Activated T-cell treated with anti-CD3 and anti-CD28 coated beads, Interleukin-2, amount 50 U/mL, for 72 hours (primary cell): ENCODE data around the gene MPDU1. TPM values are rescaled to one million over a fixed set of nuclear protein-coding genes. Genes with fewer than 3 reads are reported as not detected.
A peak's percentile ranks its signal among the peaks of the same experiment; 100 is the strongest.

Experiments used
- ATAC-seq, 2 donors: fragments of 150-1000 bp; cut with Tn5 transposase; replicated peaks in 1 of 2; 2 replicates each; pipeline ENCODE4 v1.10.0; 2021; ENCODE audit warnings: moderate library complexity in 2 of 2, mild to moderate bottlenecking in 1 of 2
- DNase-seq, 2 donors: peaks; one replicate each; pipeline ENCODE4 v3.0.0; 2021 to 2022; ENCODE audit warnings: mixed read lengths in 1 of 2
- H3K27ac Mint-ChIP-seq: one replicate; pipeline ENCODE4 v1.8.0; 2022; ENCODE audit warnings: mild to moderate bottlenecking, moderate library complexity, mixed read lengths
- H3K27me3 Mint-ChIP-seq: one replicate; pipeline ENCODE4 v1.8.0; 2022; ENCODE audit warnings: low read depth, mixed read lengths
- H3K36me3 Mint-ChIP-seq, 2 donors: one replicate each; pipeline ENCODE4 v1.8.0; 2022; ENCODE audit warnings: mixed read lengths in 2 of 2, mild to moderate bottlenecking in 1 of 2; ENCODE audit not compliant: insufficient read depth in 2 of 2
- H3K4me1 Mint-ChIP-seq: one replicate; pipeline ENCODE4 v1.8.0; 2022; ENCODE audit warnings: low read depth, mixed read lengths
- H3K4me3 Mint-ChIP-seq, 2 donors: one replicate each; pipeline ENCODE4 v1.8.0; 2022; ENCODE audit warnings: mild to moderate bottlenecking in 2 of 2, mixed read lengths in 2 of 2, moderate library complexity in 2 of 2
- H3K9me3 Mint-ChIP-seq, 2 donors: one replicate each; pipeline ENCODE4 v1.8.0; 2022; ENCODE audit warnings: mixed read lengths in 2 of 2
- total RNA-seq, 2 donors: library from RNA; stranded (reverse); gene quantifications; one replicate each; pipeline ENCODE4 v1.2.3, GENCODE V29; 2022

MPDU1 gene
- total RNA-seq, 2 donors from 2014 or later = 44.0 to 51.9 TPM

- no peak for ATAC-seq
- no peaks in the 10 kb centered on the region for H3K9me3 Mint-ChIP-seq
- peak overlapping the region in 1 of 2 donors; percentile 42 for H3K4me3 Mint-ChIP-seq
- H3K27me3 Mint-ChIP-seq = no peaks in the 10 kb centered on the region
- H3K27ac Mint-ChIP-seq = no peak overlapping the region
- DNase-seq = no peak
- peaks cover 0 to 2% of the 10 kb centered on the region in 2 donors for H3K36me3 Mint-ChIP-seq
- peaks cover 69% of the 10 kb centered on the region for H3K4me1 Mint-ChIP-seq
Measured at GRCh38 chr17:7556627-7557026, 27.0 kb upstream of the MPDU1 start.

- H3K27ac Mint-ChIP-seq = no peak overlapping the region
- no peak overlapping the region for H3K4me3 Mint-ChIP-seq
- H3K36me3 Mint-ChIP-seq = peaks cover 0 to 2% of the 10 kb centered on the region in 2 donors
- no peaks in the 10 kb centered on the region for H3K27me3 Mint-ChIP-seq
- H3K9me3 Mint-ChIP-seq = no peaks in the 10 kb centered on the region
- DNase-seq = no peak
- ATAC-seq = no peak
- H3K4me1 Mint-ChIP-seq = peaks cover 63% of the 10 kb centered on the region
Measured at GRCh38 chr17:7557147-7557764, 26.4 kb upstream of the MPDU1 start.

GRCh38 chr17:7557775-7558543 lies 25.7 kb upstream of the MPDU1 start:
- H3K27ac Mint-ChIP-seq = peak overlapping the region; percentile 74
- H3K27me3 Mint-ChIP-seq = no peaks in the 10 kb centered on the region
- H3K4me1 Mint-ChIP-seq = peaks cover 63% of the 10 kb centered on the region
- H3K36me3 Mint-ChIP-seq = peaks cover 0 to 2% of the 10 kb centered on the region in 2 donors
- peak overlapping the region; percentile 58 to 92 for H3K4me3 Mint-ChIP-seq
- ATAC-seq (no peak), DNase-seq (peak; percentile 29 to 45)
- H3K9me3 Mint-ChIP-seq = no peaks in the 10 kb centered on the region

DNA sequence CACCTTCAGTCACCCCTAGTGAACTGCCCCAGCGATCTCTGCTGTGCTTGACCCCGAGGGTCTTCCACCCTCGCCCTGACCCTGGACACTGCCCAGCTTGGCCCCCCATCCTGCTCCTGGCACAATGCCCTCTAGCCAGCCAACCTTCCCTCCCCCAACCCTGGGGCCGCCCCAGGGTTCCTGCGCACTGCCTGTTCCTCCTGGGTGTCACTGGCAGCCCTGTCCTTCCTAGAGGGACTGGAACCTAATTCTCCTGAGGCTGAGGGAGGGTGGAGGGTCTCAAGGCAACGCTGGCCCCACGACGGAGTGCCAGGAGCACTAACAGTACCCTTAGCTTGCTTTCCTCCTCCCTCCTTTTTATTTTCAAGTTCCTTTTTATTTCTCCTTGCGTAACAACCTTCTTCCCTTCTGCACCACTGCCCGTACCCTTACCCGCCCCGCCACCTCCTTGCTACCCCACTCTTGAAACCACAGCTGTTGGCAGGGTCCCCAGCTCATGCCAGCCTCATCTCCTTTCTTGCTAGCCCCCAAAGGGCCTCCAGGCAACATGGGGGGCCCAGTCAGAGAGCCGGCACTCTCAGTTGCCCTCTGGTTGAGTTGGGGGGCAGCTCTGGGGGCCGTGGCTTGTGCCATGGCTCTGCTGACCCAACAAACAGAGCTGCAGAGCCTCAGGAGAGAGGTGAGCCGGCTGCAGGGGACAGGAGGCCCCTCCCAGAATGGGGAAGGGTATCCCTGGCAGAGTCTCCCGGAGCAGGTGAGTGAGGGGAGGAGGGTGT lies 24.9 kb upstream of the MPDU1 start, which contains the start of gene TNFSF13:
Gene TNFSF13 (plus strand): TSS at position 207 of the 776 bp plus-strand sequence. CDS start 290 bp downstream, at position 497.
- Mint-ChIP-seq H3K27me3 (no peaks in the 10 kb centered on the region), H3K27ac (peak within 1 kb of the TSS; percentile 74), H3K9me3 (no peaks in the 10 kb centered on the region), H3K4me1 (peaks cover 56% of the 10 kb centered on the region), H3K36me3 (peaks cover 0 to 2% of the 10 kb centered on the region in 2 donors), H3K4me3 (peak within 1 kb of the TSS; percentile 58 to 92)
- DNase-seq (no peak), ATAC-seq (no peak)

DNA sequence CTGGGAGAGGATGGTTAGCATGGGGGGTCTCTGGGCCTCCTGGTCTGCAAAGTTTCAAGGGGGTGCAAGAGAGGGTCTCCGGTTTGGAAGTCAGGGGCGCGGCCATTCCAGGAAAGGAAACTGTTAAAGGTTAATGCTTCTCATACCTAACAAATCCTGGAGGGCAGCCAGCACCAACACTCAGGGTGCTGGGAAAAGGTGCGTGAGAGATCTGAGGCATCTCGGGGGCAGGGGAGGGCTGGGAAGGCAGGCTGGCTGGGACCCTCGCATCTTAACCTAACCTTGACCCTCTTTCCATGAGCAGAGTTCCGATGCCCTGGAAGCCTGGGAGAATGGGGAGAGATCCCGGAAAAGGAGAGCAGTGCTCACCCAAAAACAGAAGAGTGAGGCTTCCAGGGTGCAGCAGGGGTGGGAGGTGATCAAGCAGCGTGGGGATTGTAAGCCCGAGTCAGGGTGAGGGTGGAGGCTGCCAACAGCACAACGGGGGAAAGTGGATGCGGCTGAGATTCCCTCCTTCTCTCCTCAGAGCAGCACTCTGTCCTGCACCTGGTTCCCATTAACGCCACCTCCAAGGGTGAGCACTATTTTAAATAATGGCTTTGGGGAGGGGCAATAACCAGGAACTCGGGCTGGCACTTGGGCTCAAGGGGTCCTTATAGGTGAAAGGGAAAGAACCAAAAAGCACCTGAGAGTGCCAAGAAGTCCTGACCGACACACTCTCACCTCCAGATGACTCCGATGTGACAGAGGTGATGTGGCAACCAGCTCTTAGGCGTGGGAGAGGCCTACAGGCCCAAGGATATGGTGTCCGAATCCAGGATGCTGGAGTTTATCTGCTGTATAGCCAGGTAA lies 24.1 kb upstream of the MPDU1 start:
- DNase-seq (no peak), ATAC-seq (no peak)
- no peaks in the 10 kb centered on the region for H3K27me3 Mint-ChIP-seq
- H3K4me1 Mint-ChIP-seq = peaks cover 59% of the 10 kb centered on the region
- H3K27ac Mint-ChIP-seq = no peak overlapping the region
- peaks cover 0 to 2% of the 10 kb centered on the region in 2 donors for H3K36me3 Mint-ChIP-seq
- H3K9me3 Mint-ChIP-seq = no peaks in the 10 kb centered on the region
- H3K4me3 Mint-ChIP-seq = peak overlapping the region; percentile 92 to 97

DNA sequence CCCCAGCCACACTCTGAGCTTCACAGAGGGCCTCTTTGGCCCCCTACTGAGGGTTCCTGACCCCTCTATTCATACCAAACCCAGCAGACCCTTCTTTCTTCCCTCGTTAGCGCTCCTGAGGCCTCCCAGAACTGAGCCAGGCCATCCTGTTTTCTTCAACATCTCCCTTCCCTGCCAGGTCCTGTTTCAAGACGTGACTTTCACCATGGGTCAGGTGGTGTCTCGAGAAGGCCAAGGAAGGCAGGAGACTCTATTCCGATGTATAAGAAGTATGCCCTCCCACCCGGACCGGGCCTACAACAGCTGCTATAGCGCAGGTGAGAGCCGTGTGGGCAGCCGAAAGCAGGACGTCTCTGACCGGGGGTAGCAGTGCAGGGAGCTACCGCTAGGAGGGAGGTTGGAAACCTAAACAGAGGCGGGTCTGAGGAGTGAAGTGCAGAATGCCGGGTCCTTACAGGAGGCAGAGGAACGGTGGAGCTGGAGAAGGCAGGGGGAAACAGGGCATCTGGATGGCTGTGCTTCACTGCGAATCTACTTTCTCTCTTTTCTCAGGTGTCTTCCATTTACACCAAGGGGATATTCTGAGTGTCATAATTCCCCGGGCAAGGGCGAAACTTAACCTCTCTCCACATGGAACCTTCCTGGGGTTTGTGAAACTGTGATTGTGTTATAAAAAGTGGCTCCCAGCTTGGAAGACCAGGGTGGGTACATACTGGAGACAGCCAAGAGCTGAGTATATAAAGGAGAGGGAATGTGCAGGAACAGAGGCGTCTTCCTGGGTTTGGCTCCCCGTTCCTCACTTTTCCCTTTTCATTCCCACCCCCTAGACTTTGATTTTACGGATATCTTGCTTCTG lies 23.3 kb upstream of the MPDU1 start:
- Mint-ChIP-seq H3K36me3 (peaks cover 1 to 2% of the 10 kb centered on the region in 2 donors), H3K9me3 (no peaks in the 10 kb centered on the region), H3K4me3 (peak overlapping the region; percentile 92 to 97), H3K4me1 (peaks cover 57% of the 10 kb centered on the region), H3K27me3 (no peaks in the 10 kb centered on the region), H3K27ac (peak overlapping the region; percentile 93)
- peak; percentile 70 to 77 for DNase-seq
- peak; percentile 40 to 43 for ATAC-seq

- Mint-ChIP-seq H3K4me1 (peaks cover 56% of the 10 kb centered on the region), H3K36me3 (peaks cover 5% of the 10 kb centered on the region in 2 donors), H3K4me3 (peak overlapping the region; percentile 92 to 97), H3K27me3 (no peaks in the 10 kb centered on the region), H3K9me3 (no peaks in the 10 kb centered on the region), H3K27ac (peak overlapping the region; percentile 93)
- peak; percentile 75 to 77 for ATAC-seq
- DNase-seq = peak; percentile 89 to 91
Measured at GRCh38 chr17:7561028-7561575, 22.6 kb upstream of the MPDU1 start.

DNA sequence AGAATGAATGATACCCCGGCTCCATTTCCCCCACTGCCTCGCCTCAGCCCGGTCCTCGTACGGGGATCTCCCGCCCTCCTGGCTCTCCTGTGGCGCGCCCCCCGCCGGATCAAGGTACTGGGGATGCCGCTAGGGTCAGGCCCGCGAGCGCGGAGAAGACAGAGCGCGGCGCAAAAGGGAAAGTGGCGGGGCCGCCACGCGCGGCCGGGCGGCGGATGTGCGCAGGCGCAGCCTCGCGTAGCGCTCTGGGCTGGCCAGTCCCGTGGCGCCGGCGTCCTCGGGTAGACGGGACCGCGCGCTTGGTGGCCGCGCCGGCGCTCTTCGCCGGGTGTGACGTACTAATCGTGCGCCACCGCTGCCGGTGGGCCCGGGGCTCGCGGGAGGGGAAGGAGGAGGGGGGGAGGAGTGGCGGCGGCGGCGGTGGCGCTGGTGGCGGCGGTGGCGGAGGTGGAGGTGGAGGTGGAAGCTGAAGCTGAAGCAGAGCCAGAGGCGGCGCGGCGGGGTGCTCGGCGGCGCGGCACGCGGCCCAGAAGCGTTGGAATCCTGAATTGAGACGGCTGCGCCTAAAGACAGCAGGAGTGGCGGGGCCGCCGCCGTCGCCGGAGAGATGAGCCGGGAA lies 22.0 kb upstream of the MPDU1 start, which contains the start of gene SENP3:
Gene SENP3 (plus strand): TSS at position 331 of the 619 bp plus-strand sequence. CDS start 1,158 bp downstream, outside the sequence.
- peaks cover 58% of the 10 kb centered on the region for H3K4me1 Mint-ChIP-seq
- ATAC-seq = peak; percentile 89
- peaks cover 5% of the 10 kb centered on the region in 2 donors for H3K36me3 Mint-ChIP-seq
- peak within 1 kb of the TSS; percentile 92 to 97 for H3K4me3 Mint-ChIP-seq
- no peaks in the 10 kb centered on the region for H3K27me3 Mint-ChIP-seq
- no peaks in the 10 kb centered on the region for H3K9me3 Mint-ChIP-seq
- peak within 1 kb of the TSS; percentile 93 for H3K27ac Mint-ChIP-seq
- DNase-seq = peak; percentile 93 to 95

DNA sequence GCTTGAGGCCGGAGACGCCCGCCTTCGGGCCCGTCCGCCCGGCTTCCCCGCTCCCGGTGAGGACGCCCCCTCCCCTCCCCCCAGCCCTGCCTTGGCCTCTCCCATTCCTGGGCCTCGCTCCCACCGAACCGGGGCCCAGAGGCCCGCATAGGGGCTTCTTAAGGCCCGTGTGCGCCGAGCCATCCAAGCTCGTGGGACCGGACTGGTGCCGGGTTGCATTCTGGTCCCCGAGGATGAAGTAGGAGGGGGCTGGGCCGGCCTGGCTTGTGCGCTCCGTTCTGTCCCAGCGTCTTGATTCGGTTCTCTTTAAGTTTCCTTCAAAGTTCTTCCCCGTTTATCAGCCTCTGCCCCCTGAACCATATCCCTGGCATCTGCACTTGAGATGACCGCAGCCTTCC lies 21.4 kb upstream of the MPDU1 start:
- peak in 1 of 2 donors; percentile 1 for ATAC-seq
- H3K27ac Mint-ChIP-seq = peak overlapping the region; percentile 93
- peaks cover 58% of the 10 kb centered on the region for H3K4me1 Mint-ChIP-seq
- peaks cover 5% of the 10 kb centered on the region in 2 donors for H3K36me3 Mint-ChIP-seq
- no peaks in the 10 kb centered on the region for H3K9me3 Mint-ChIP-seq
- no peak for DNase-seq
- no peaks in the 10 kb centered on the region for H3K27me3 Mint-ChIP-seq
- H3K4me3 Mint-ChIP-seq = peak overlapping the region; percentile 92 to 97

DNA sequence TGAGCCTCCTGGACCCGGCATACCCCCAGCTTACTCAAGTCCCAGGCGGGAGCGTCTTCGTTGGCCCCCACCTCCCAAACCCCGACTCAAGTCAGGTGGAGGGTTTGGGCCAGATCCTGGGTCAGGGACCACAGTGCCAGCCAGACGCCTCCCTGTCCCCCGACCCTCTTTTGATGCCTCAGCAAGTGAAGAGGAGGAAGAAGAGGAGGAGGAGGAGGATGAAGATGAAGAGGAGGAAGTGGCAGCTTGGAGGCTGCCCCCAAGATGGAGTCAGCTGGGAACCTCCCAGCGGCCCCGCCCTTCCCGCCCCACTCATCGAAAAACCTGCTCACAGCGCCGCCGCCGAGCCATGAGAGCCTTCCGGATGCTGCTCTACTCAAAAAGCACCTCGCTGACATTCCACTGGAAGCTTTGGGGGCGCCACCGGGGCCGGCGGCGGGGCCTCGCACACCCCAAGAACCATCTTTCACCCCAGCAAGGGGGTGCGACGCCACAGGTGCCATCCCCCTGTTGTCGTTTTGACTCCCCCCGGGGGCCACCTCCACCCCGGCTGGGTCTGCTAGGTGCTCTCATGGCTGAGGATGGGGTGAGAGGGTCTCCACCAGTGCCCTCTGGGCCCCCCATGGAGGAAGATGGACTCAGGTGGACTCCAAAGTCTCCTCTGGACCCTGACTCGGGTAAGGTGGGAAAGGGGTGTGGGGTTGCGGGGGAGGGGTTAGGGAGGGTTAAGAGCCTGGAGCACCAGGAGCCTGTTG lies 20.4 kb upstream of the MPDU1 start:
- ATAC-seq (no peak), DNase-seq (no peak)
- peaks cover 50% of the 10 kb centered on the region for H3K4me1 Mint-ChIP-seq
- H3K27me3 Mint-ChIP-seq = no peaks in the 10 kb centered on the region
- no peak overlapping the region for H3K27ac Mint-ChIP-seq
- H3K9me3 Mint-ChIP-seq = no peaks in the 10 kb centered on the region
- H3K36me3 Mint-ChIP-seq = peaks cover 7% of the 10 kb centered on the region in 2 donors
- peak overlapping the region; percentile 92 to 97 for H3K4me3 Mint-ChIP-seq
